Measurements from ENCODE around the gene KY. TPM values are rescaled to one million over a fixed set of nuclear protein-coding genes. Genes with fewer than 3 reads are reported as not detected.

KY gene
- total and polyA plus RNA-seq, 2 of the 8 experiments (the other 6 are each of a cell fraction or from before 2014, with no cell fraction given), result not detected

- TF ChIP-seq CHD7 (IDR thresholded peaks at IDR 0.05; ENCODE audit: insufficient replicate concordance, low read length) (no peak), TCF12 (IDR thresholded peaks at IDR 0.05; ENCODE audit: low read depth, low read length) (no peak)
Observed at GRCh38 chr3:134622806-134623365, 27.9 kb downstream of the KY start (continued).

All from H1 (cell line).